Nephron (organoid): Measurements from ENCODE around the gene DUSP1.

Source experiments
- H3K27ac Mint-ChIP-seq, 3 experiments: 2 replicates each; pipeline ENCODE4 v1.8.0; 2020; ENCODE audit warnings: mixed read lengths in 3 of 3, mild to moderate bottlenecking in 2 of 3, moderate library complexity in 1 of 3
- H3K27me3 Mint-ChIP-seq: 2 replicates; pipeline ENCODE4 v1.8.0; 2021; ENCODE audit warnings: low read depth, mild to moderate bottlenecking, moderate library complexity, mixed read lengths
- H3K36me3 Mint-ChIP-seq: 2 replicates; pipeline ENCODE4 v1.8.0; 2020; ENCODE audit warnings: low read depth, mixed read lengths
- H3K4me1 Mint-ChIP-seq: 2 replicates; pipeline ENCODE4 v1.8.0; 2020; ENCODE audit warnings: mixed read lengths
- H3K4me3 Mint-ChIP-seq, 3 experiments: 2 replicates each; pipeline ENCODE4 v1.8.0; 2020; ENCODE audit warnings: mild to moderate bottlenecking in 3 of 3, mixed read lengths in 3 of 3, moderate library complexity in 2 of 3
- H3K9me3 Mint-ChIP-seq: 2 replicates; pipeline ENCODE4 v1.8.0; 2020; ENCODE audit warnings: mixed read lengths
- TF ChIP-seq, protein P1 (sequence below), 3 experiments: fragments of 200-600 bp; sonication (generic); IDR thresholded peaks; one replicate each; pipeline ENCODE4 v1.5.0; 2021; ENCODE audit warnings: antibody characterized with exemption in 3 of 3; ENCODE audit not compliant: unreplicated experiment in 3 of 3

The DUSP1 gene, protein sequence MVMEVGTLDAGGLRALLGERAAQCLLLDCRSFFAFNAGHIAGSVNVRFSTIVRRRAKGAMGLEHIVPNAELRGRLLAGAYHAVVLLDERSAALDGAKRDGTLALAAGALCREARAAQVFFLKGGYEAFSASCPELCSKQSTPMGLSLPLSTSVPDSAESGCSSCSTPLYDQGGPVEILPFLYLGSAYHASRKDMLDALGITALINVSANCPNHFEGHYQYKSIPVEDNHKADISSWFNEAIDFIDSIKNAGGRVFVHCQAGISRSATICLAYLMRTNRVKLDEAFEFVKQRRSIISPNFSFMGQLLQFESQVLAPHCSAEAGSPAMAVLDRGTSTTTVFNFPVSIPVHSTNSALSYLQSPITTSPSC

DNA sequence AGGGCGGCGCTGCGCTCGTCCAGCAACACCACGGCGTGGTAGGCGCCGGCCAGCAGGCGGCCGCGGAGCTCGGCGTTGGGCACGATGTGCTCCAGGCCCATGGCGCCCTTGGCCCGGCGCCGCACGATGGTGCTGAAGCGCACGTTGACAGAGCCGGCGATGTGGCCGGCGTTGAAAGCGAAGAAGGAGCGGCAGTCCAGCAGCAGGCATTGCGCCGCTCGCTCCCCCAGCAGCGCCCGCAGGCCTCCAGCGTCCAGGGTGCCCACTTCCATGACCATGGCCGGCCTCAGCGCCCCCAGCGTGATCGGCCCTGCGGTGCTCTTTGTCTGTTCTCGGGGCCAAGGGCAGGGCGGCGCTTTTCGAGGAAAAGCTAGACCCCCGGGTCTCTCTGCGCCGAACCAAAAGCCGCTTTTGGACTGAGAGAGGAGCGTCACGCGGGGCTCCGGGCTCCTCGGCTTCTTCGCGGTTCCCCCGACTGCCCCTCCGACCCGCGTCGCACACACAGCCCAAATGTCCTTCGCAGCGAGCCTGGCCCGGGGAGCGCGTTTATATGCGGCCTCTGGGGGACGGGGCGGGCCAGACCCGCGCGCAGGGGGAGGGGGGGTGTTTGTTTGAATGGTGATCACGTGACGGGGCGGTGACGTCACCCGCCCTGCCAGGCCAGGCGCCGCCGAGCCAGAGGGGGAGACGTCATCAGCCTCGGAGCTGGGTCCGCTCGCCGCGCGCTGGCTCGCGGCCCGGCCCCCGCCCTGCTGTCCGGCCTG lies at the start of gene DUSP1:
DUSP1 (minus strand) TSS at position 521 of the 764 bp plus-strand sequence; CDS start at position 278, 243 bp downstream.
- no peaks in the 10 kb centered on the region for H3K9me3 Mint-ChIP-seq
- peak within 1 kb of the TSS; percentile 94 to 98 (median 96) for H3K27ac Mint-ChIP-seq
- no peaks in the 10 kb centered on the region for H3K27me3 Mint-ChIP-seq
- TF ChIP-seq, protein P1, sequence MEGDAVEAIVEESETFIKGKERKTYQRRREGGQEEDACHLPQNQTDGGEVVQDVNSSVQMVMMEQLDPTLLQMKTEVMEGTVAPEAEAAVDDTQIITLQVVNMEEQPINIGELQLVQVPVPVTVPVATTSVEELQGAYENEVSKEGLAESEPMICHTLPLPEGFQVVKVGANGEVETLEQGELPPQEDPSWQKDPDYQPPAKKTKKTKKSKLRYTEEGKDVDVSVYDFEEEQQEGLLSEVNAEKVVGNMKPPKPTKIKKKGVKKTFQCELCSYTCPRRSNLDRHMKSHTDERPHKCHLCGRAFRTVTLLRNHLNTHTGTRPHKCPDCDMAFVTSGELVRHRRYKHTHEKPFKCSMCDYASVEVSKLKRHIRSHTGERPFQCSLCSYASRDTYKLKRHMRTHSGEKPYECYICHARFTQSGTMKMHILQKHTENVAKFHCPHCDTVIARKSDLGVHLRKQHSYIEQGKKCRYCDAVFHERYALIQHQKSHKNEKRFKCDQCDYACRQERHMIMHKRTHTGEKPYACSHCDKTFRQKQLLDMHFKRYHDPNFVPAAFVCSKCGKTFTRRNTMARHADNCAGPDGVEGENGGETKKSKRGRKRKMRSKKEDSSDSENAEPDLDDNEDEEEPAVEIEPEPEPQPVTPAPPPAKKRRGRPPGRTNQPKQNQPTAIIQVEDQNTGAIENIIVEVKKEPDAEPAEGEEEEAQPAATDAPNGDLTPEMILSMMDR (IDR thresholded peaks at IDR 0.05; ENCODE audit: unreplicated experiment in 3 of 3): peak; percentile 56 to 70 (median 69)
- H3K4me3 Mint-ChIP-seq: peak within 1 kb of the TSS; percentile 96 to 98 (median 97)
- peaks cover 29% of the 10 kb centered on the region for H3K36me3 Mint-ChIP-seq
- peaks cover 60% of the 10 kb centered on the region for H3K4me1 Mint-ChIP-seq

DNA sequence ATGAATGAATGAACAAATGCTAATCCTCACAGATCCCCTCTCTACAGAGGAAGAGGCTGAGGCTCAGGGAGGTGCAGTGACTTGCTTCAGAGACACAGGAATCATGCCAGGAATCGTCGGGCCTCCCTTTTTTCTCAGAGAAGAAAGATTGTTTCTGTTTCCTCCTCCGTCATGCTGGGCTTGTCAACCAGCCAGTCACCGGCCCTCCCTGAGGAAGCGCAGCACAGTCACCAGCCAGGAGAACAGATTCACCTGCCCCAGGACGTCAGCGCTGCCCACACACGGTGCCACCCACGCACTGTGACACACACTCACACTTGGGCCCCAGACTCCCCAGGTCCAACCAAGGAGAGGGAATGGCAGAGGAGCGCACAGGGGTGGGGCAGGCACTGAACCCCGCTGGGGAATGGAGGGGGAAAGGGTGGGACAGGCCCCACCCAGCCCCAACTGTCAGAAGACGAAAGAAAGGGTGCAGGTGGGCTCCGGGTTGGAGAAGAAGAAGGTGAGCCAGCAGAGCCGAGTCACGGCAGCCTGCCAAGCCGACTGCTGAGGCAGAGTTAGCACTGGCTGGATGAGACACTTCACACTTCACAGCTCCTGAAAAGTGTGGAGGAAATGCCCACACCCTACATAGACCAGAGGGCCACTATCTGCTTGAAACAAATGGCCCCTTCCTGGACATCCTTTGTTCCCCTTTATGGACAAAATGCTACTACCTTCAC lies 49.2 kb upstream of the DUSP1 start:
- no peak overlapping the region for H3K4me3 Mint-ChIP-seq
- peaks cover 6% of the 10 kb centered on the region for H3K27me3 Mint-ChIP-seq
- TF ChIP-seq, protein P1 (IDR thresholded peaks at IDR 0.05; ENCODE audit: unreplicated experiment in 3 of 3): no peak
- H3K27ac Mint-ChIP-seq: peak overlapping the region in 1 of 3 experiments; percentile 54
- H3K9me3 Mint-ChIP-seq: peaks cover 4% of the 10 kb centered on the region
- peaks cover 18% of the 10 kb centered on the region for H3K4me1 Mint-ChIP-seq
- no peaks in the 10 kb centered on the region for H3K36me3 Mint-ChIP-seq

DNA sequence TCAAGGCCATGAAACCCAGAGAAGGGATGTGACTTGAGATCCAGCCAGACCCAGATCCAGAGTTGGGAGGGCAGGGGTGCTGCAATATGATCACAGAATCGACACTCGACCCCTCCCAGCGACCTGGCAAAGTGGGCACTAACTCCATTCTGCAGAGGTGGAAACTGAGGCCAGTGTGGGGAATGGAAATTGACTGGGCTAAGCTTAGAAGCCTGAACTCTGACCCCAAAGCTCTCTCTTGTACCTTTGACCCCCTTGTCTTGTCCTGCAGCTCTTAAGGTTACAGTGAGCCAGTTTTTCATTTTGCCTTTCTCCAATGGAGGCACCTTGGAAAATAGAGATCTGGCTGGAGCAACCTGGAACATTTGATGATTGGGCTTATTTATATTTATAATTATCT lies 48.6 kb upstream of the DUSP1 start:
- Mint-ChIP-seq H3K27me3 (peaks cover 12% of the 10 kb centered on the region), H3K27ac (no peak overlapping the region), H3K9me3 (peaks cover under 1% of the 10 kb centered on the region), H3K4me1 (peaks cover 18% of the 10 kb centered on the region), H3K36me3 (no peaks in the 10 kb centered on the region), H3K4me3 (no peak overlapping the region)
- TF ChIP-seq, protein P1 (IDR thresholded peaks at IDR 0.05; ENCODE audit: unreplicated experiment in 3 of 3): no peak

DNA sequence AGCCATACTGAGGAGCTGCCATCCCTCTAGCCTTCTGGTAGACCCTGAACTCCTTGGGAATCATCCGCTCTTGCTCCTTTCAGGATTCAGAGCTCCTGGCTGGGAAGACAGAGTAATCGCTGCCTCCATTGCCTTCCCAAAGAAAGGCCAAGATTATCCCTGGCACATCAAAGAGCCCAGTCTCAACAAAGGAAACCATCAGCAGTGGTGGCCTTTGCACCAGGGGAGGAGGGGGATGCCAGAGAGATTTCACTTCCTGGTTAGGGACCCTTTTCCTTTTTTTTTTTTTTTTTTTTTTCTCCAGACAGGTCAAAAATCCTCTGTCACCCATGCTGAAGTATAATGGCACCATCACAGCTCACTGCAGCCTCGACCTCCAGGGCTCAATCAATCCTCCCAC lies 47.1 kb upstream of the DUSP1 start:
- Mint-ChIP-seq H3K27me3 (peaks cover 13% of the 10 kb centered on the region), H3K4me1 (peaks cover 18% of the 10 kb centered on the region), H3K27ac (no peak overlapping the region), H3K9me3 (no peaks in the 10 kb centered on the region), H3K4me3 (no peak overlapping the region), H3K36me3 (no peaks in the 10 kb centered on the region)
- TF ChIP-seq, protein P1 (IDR thresholded peaks at IDR 0.05; ENCODE audit: unreplicated experiment in 3 of 3): no peak

DNA sequence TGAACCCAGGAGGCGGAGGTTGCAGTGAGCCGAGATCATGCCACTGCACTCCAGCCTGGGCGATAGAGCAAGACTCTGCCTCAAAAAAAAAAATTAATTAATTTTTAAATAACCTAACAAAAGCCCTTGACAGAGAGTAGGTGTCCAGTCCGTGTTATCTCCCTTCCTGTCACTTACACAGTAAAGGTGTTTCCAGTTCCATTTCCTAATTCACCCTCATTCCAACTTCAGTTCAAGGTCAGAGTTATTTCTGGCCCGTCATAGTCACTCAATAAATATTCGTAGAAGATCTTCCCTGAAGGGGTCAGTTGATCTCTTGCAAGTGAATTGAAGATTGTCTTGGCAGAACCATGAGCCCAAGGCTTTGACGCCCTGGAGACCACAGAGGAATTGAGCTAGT lies 46.7 kb upstream of the DUSP1 start:
- Mint-ChIP-seq H3K27ac (no peak overlapping the region), H3K27me3 (peaks cover 15% of the 10 kb centered on the region), H3K9me3 (no peaks in the 10 kb centered on the region), H3K4me1 (peaks cover 18% of the 10 kb centered on the region), H3K36me3 (no peaks in the 10 kb centered on the region), H3K4me3 (no peak overlapping the region)
- TF ChIP-seq, protein P1 (IDR thresholded peaks at IDR 0.05; ENCODE audit: unreplicated experiment in 3 of 3): no peak
